Cardiac muscle cell (in vitro differentiated cells and primary cell): Measurements from ENCODE around the gene RBM20. TPM values are rescaled to one million over a fixed set of nuclear protein-coding genes. Genes with fewer than 3 reads are reported as not detected.

Experiments
- DNase-seq, 2 donors: peaks; one replicate each; pipeline versions ENCODE4 v3.0.0 to v3.0.0-alpha.2; 2010 to 2017; ENCODE audit warnings: low read depth in 1 of 2, low spot score in 1 of 2
- H3K27ac ChIP-seq: fragments of 200-600 bp; sonication (generic); 2 replicates; pipeline ENCODE4 v1.5.1; 2016
- H3K27me3 ChIP-seq: fragments of 200-600 bp; sonication (generic); 2 replicates; pipeline ENCODE4 v1.6.0; 2016; ENCODE audit warnings: control low read depth
- H3K36me3 ChIP-seq: fragments of 200-600 bp; sonication (generic); 2 replicates; pipeline ENCODE4 v1.5.1; 2016; ENCODE audit warnings: control low read depth
- H3K4me1 ChIP-seq: fragments of 200-600 bp; sonication (generic); 2 replicates; pipeline ENCODE4 v1.8.1; 2017; ENCODE audit warnings: low read depth, mild to moderate bottlenecking, mixed run types
- H3K4me3 ChIP-seq: fragments of 200-600 bp; sonication (generic); 2 replicates; pipeline ENCODE4 v1.5.1; 2016; ENCODE audit warnings: mild to moderate bottlenecking
- H3K9me3 ChIP-seq: fragments of 200-600 bp; sonication (generic); 2 replicates; pipeline ENCODE4 v1.5.1; 2017; ENCODE audit warnings: low read depth, mild to moderate bottlenecking, control low read depth
- polyA plus RNA-seq: library from polyadenylated mRNA; unstranded; fragments of >200 nt; fragmentation: Nextera tagmentation; extraction: Ambion mirVana; gene quantifications from 2 replicates; pipeline ENCODE4 v1.2.1, GENCODE V29; 2016
- total RNA-seq: library from RNA; depleted of rRNA; stranded (reverse); fragments of >200 nt; gene quantifications from 2 replicates; pipeline ENCODE4 v1.2.3, GENCODE V29; 2016
- TF ChIP-seq, protein P1 (sequence below): IDR thresholded peaks from 2 replicates; pipeline ENCODE4 v1.5.1; 2012; ENCODE audit warnings: low read depth, mild to moderate bottlenecking, low read length

RBM20 gene
- total and polyA plus RNA-seq, 2 experiments from 2014 or later = 19.2 to 28.5 TPM

DNA sequence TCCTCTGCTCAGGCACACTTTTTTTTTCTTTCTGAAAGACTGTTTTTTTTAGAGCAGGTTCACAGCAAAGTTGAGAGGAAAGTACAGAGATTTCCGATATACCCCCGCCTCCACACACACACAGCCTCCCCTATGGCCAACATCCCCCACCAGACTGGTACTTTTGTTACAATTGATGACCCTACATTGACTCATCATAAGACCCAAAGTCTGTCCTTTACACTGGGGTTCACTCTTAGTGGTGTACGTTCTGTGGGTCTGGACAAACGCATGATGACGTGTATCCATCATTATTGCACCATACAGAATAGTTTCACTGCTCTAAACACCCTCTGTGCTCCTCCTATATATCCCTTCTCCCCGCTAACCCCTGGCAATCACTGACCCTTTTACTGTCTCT lies 107.7 kb downstream of the RBM20 start:
- Histone ChIP-seq H3K4me3 (no peak overlapping the region), H3K36me3 (no peaks in the 10 kb centered on the region), H3K27ac (no peak overlapping the region), H3K27me3 (no peaks in the 10 kb centered on the region), H3K9me3 (no peaks in the 10 kb centered on the region), H3K4me1 (no peaks in the 10 kb centered on the region)
- no peak for DNase-seq
- TF ChIP-seq, protein P1, sequence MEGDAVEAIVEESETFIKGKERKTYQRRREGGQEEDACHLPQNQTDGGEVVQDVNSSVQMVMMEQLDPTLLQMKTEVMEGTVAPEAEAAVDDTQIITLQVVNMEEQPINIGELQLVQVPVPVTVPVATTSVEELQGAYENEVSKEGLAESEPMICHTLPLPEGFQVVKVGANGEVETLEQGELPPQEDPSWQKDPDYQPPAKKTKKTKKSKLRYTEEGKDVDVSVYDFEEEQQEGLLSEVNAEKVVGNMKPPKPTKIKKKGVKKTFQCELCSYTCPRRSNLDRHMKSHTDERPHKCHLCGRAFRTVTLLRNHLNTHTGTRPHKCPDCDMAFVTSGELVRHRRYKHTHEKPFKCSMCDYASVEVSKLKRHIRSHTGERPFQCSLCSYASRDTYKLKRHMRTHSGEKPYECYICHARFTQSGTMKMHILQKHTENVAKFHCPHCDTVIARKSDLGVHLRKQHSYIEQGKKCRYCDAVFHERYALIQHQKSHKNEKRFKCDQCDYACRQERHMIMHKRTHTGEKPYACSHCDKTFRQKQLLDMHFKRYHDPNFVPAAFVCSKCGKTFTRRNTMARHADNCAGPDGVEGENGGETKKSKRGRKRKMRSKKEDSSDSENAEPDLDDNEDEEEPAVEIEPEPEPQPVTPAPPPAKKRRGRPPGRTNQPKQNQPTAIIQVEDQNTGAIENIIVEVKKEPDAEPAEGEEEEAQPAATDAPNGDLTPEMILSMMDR = no peak

DNA sequence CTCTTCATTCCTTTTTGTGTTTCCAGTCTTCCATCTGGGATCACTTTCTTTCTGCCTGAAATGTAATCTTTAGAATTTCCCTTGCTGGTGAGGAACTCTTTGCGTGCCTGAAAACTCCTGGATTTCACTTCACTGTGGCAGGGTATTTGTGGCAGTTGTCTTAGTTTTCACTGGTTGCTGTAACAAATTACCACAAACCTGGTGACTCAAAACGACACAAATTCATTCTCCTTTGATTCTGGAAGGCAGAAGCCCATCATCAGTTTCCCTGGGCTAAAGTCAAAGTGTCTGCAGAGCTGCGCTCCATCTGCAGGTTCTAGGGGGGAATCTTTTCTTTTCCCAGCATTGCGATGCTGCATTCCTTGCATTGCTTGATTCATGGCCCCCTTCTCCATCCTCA lies 109.3 kb downstream of the RBM20 start:
- H3K27me3 ChIP-seq = no peaks in the 10 kb centered on the region
- H3K4me3 ChIP-seq = no peak overlapping the region
- no peaks in the 10 kb centered on the region for H3K9me3 ChIP-seq
- TF ChIP-seq, protein P1 = no peak
- no peak overlapping the region for H3K27ac ChIP-seq
- no peak for DNase-seq
- H3K36me3 ChIP-seq = no peaks in the 10 kb centered on the region
- H3K4me1 ChIP-seq = no peaks in the 10 kb centered on the region

DNA sequence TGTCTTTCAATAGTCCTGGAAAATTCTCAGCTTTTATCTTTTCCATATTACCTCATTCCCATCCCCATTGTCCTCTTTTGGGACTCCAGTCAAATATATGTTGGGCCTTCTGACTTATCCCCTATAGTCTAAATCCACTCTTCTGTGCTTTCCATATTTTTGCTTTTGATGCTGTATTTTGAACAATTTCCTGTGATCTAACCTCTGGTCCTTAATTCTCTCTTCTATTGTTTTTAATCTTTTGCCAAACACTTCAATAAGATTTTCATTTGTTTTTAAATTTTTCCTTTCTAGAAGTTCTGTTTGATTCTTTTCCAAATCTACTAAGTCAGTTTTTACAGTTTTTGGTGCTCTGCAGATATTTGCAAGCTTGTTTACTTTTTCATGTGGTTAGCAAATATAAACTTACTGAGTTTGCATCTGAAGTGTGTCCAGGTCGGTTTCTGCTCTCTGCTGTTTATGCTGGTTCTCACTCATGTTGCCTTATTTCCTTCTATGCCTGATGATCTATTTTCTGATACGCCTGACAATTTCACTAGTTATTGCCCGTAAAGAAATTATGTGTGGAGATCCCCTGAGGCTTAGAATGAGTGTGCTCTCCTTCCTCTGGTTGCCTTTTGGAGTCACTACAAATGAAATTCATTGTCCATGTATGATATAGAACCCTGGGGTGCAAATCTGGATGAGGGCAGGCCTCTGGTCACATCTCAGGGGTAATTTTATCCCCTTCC lies 110.4 kb downstream of the RBM20 start:
- Histone ChIP-seq H3K4me3 (no peak overlapping the region), H3K4me1 (no peaks in the 10 kb centered on the region), H3K9me3 (no peaks in the 10 kb centered on the region), H3K27me3 (no peaks in the 10 kb centered on the region), H3K27ac (no peak overlapping the region), H3K36me3 (no peaks in the 10 kb centered on the region)
- TF ChIP-seq, protein P1 = no peak
- DNase-seq = no peak

GRCh38 chr10:110755781-110756180 lies 111.6 kb downstream of the RBM20 start:
- TF ChIP-seq, protein P1 = no peak
- Histone ChIP-seq H3K36me3 (no peaks in the 10 kb centered on the region), H3K9me3 (no peaks in the 10 kb centered on the region), H3K27me3 (no peaks in the 10 kb centered on the region), H3K27ac (no peak overlapping the region), H3K4me1 (no peaks in the 10 kb centered on the region), H3K4me3 (no peak overlapping the region)
- no peak for DNase-seq

DNA sequence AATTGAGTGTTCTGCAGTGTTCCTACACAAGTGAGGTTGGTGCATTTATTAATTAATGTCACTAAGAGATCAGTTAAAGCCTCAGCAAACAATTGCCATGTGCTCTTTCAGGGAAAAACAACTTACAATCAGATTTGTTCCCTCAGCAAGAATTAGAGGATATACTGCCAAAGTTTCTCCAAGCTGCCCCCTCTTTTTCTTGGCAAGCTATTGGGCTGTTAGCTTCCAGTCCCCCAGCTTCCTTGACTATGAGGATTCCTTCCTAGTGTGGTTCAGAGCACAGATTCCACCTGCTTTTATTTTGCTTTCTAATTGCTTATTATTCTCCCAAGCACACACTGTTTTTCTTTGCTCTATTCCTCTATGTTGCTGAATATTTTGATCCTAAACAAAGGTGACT lies 112.7 kb downstream of the RBM20 start:
- no peak for DNase-seq
- no peaks in the 10 kb centered on the region for H3K9me3 ChIP-seq
- H3K4me1 ChIP-seq = no peaks in the 10 kb centered on the region
- no peaks in the 10 kb centered on the region for H3K27me3 ChIP-seq
- H3K36me3 ChIP-seq = no peaks in the 10 kb centered on the region
- H3K27ac ChIP-seq = no peak overlapping the region
- TF ChIP-seq, protein P1 = no peak
- H3K4me3 ChIP-seq = no peak overlapping the region
